Activated T-cell treated with anti-CD3 and anti-CD28 coated beads for 48 hours (primary cell): Measurements from ENCODE around the gene ARHGEF33.

Experiments
- DNase-seq: peaks from one replicate; pipeline ENCODE4 v3.0.0-alpha.2; 2020; ENCODE audit warnings: low read depth

ARHGEF33 gene

GRCh38 chr2:39020383-39020782, 130.7 kb downstream of the ARHGEF33 start:
- no peak for DNase-seq

GRCh38 chr2:39022642-39023235, 133.1 kb downstream of the ARHGEF33 start:
- no peak for DNase-seq

- no peak for DNase-seq
Observed at GRCh38 chr2:39023649-39024048, 134.0 kb downstream of the ARHGEF33 start.

GRCh38 chr2:39024833-39025232, 135.2 kb downstream of the ARHGEF33 start:
- DNase-seq, result no peak
